Breast epithelium (tissue), 4 donors: ENCODE data around the gene SLC22A3. TPM values are rescaled to one million over a fixed set of nuclear protein-coding genes. Genes with fewer than 3 reads are reported as not detected.

Source experiments
- DNase-seq, 2 donors: peaks; one replicate each; pipeline ENCODE4 v3.0.0-alpha.2; 2019; ENCODE audit warnings: low spot score in 2 of 2
- H3K27ac ChIP-seq, 2 donors: fragments of 200-600 bp; sonication (generic) in 1 of 2; one replicate each; pipeline ENCODE4 v1.5.1; 2016 to 2019; ENCODE audit warnings: mild to moderate bottlenecking in 1 of 2
- H3K27me3 ChIP-seq, 2 donors: fragments of 200-600 bp; sonication (generic) in 1 of 2; one replicate each; pipeline versions ENCODE4 v1.5.1 to v1.6.0; 2017 to 2019; ENCODE audit warnings: control low read depth in 1 of 2, mild to moderate bottlenecking in 1 of 2
- H3K36me3 ChIP-seq: fragments of 200-600 bp; one replicate; pipeline ENCODE4 v1.5.1; 2019
- H3K4me1 ChIP-seq, 2 donors: fragments of 200-600 bp; sonication (generic); one replicate each; pipeline ENCODE4 v1.5.1; 2016 to 2019; ENCODE audit warnings: control low read depth in 1 of 2
- H3K4me3 ChIP-seq, 3 donors: fragments of 200-600 bp; sonication (generic); 1 replicate in 2 of 3; 2 replicates in 1 of 3; pipeline ENCODE4 v1.5.1; 2016 to 2019; ENCODE audit warnings: mild to moderate bottlenecking in 3 of 3, moderate library complexity in 2 of 3
- H3K9me3 ChIP-seq, 2 donors: fragments of 200-600 bp; sonication (generic) in 1 of 2; one replicate each; pipeline ENCODE4 v1.5.1; 2016 to 2019; ENCODE audit warnings: control low read depth in 1 of 2
- POLR2A ChIP-seq: fragments of 450-650 bp; IDR thresholded peaks from one replicate; pipeline ENCODE4 v1.6.1; 2016; ENCODE audit warnings: antibody characterized with exemption, mild to moderate bottlenecking, moderate library complexity
- POLR2AphosphoS5 ChIP-seq, 3 donors: sonication (generic); formaldehyde crosslinking; IDR thresholded peaks; one replicate each; pipeline ENCODE4 v1.6.1; 2017; ENCODE audit warnings: antibody characterized with exemption in 3 of 3
- intact Hi-C: fragments of 100-400 bp; cut with DNase I; formaldehyde crosslinking; loops from one replicate; pipeline ENCODE4 v1.15.1; 2023; ENCODE audit warnings: low total_unique reads
- total RNA-seq, 3 donors: library from RNA; depleted of rRNA; stranded (reverse); fragments of >200 nt; gene quantifications; one replicate each; pipeline ENCODE4 v1.1.0, GENCODE V29; 2016
- TF ChIP-seq, protein P1 (sequence below), 3 donors: fragments of 450-650 bp; IDR thresholded peaks; one replicate each; pipeline ENCODE4 v1.5.1; 2016 to 2017; ENCODE audit warnings: antibody characterized with exemption in 3 of 3, mild to moderate bottlenecking in 3 of 3, moderate library complexity in 3 of 3

SLC22A3 gene
- total RNA-seq, 3 donors from 2014 or later: 3.4 to 13.1 (median 5.9) TPM

GRCh38 chr6:160355001-160355400 is 6.8 kb downstream of the SLC22A3 start:
- H3K4me3 ChIP-seq: no peak overlapping the region
- intact Hi-C loops: no loop called here
- TF ChIP-seq, protein P1, sequence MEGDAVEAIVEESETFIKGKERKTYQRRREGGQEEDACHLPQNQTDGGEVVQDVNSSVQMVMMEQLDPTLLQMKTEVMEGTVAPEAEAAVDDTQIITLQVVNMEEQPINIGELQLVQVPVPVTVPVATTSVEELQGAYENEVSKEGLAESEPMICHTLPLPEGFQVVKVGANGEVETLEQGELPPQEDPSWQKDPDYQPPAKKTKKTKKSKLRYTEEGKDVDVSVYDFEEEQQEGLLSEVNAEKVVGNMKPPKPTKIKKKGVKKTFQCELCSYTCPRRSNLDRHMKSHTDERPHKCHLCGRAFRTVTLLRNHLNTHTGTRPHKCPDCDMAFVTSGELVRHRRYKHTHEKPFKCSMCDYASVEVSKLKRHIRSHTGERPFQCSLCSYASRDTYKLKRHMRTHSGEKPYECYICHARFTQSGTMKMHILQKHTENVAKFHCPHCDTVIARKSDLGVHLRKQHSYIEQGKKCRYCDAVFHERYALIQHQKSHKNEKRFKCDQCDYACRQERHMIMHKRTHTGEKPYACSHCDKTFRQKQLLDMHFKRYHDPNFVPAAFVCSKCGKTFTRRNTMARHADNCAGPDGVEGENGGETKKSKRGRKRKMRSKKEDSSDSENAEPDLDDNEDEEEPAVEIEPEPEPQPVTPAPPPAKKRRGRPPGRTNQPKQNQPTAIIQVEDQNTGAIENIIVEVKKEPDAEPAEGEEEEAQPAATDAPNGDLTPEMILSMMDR (IDR thresholded peaks at IDR 0.05): no peak
- TF ChIP-seq POLR2A (no peak), POLR2AphosphoS5 (IDR thresholded peaks at IDR 0.05) (no peak)
- no peak overlapping the region for H3K27ac ChIP-seq
- H3K36me3 ChIP-seq: no peaks in the 10 kb centered on the region
- no peak for DNase-seq
- H3K27me3 ChIP-seq: peaks cover 0 to 6% of the 10 kb centered on the region in 2 donors
- H3K9me3 ChIP-seq: no peaks in the 10 kb centered on the region
- H3K4me1 ChIP-seq: no peaks in the 10 kb centered on the region

GRCh38 chr6:160356074-160356744 is 8.0 kb downstream of the SLC22A3 start:
- no peak for TF ChIP-seq POLR2AphosphoS5 (IDR thresholded peaks at IDR 0.05)
- TF ChIP-seq POLR2A: no peak
- Histone ChIP-seq H3K27ac (no peak overlapping the region), H3K4me1 (no peaks in the 10 kb centered on the region), H3K4me3 (no peak overlapping the region), H3K27me3 (no peaks in the 10 kb centered on the region), H3K36me3 (no peaks in the 10 kb centered on the region), H3K9me3 (no peaks in the 10 kb centered on the region)
- no peak for DNase-seq
- intact Hi-C loops: no loop called here

DNA sequence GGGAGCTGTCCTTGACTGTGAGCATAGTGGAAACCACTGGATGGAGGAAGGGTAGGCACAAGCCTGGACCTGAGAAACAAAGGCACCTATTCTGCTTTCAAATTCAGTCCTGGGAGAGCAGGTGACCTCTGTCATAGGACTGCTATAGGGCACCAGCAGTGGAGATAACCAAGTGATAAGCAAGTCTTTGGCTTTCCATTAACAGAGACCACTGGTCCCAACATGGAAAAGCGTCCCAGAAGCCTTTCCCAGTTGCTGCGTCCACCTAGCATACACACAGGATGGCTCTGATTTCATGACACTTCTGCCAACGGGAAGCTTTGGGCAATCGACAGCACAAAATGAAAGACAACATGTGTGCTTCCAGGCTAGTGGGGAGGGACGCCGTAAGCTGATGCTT is 8.9 kb downstream of the SLC22A3 start:
- no peak for TF ChIP-seq POLR2A
- no peaks in the 10 kb centered on the region for H3K27me3 ChIP-seq
- intact Hi-C loops: no loop called here
- DNase-seq: no peak
- no peak overlapping the region for H3K4me3 ChIP-seq
- no peaks in the 10 kb centered on the region for H3K4me1 ChIP-seq
- H3K9me3 ChIP-seq: no peaks in the 10 kb centered on the region
- H3K27ac ChIP-seq: no peak overlapping the region
- H3K36me3 ChIP-seq: no peaks in the 10 kb centered on the region

GRCh38 chr6:160358225-160359119 is 10.3 kb downstream of the SLC22A3 start:
- Histone ChIP-seq H3K4me3 (no peak overlapping the region), H3K9me3 (no peaks in the 10 kb centered on the region), H3K36me3 (no peaks in the 10 kb centered on the region), H3K27ac (no peak overlapping the region), H3K4me1 (no peaks in the 10 kb centered on the region), H3K27me3 (no peaks in the 10 kb centered on the region)
- TF ChIP-seq, protein P1 (IDR thresholded peaks at IDR 0.05): no peak
- TF ChIP-seq POLR2AphosphoS5 (IDR thresholded peaks at IDR 0.05) (no peak), POLR2A (no peak)
- intact Hi-C loops: no loop called here
- DNase-seq: no peak

- Histone ChIP-seq H3K36me3 (no peaks in the 10 kb centered on the region), H3K27me3 (no peaks in the 10 kb centered on the region), H3K4me1 (no peaks in the 10 kb centered on the region), H3K27ac (no peak overlapping the region), H3K4me3 (no peak overlapping the region), H3K9me3 (no peaks in the 10 kb centered on the region)
- intact Hi-C loops: no loop called here
- DNase-seq: no peak
- TF ChIP-seq POLR2A: no peak
- no peak for TF ChIP-seq POLR2AphosphoS5 (IDR thresholded peaks at IDR 0.05)
- TF ChIP-seq, protein P1 (IDR thresholded peaks at IDR 0.05): no peak
Measured at GRCh38 chr6:160360955-160361354, 12.8 kb downstream of the SLC22A3 start.

DNA sequence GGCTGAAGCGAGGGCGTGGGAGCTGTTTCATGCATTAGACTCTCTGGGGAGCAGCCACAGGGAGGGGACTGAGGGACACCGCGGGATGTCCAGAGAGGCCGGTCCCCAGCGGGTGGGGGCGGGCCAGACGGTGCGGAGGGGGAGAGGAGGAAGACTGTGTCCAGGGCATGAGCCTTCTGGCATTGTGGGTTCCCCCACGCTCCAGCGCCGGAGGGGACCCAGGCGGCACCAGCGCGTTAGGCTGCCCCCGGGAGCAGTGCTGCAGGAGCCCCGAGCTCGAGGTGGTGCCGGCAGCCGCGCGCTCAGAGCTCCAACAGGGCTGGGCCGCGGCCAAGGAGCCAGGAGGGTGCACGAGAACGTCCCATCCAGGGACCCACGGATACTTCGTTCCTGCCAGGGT is 14.4 kb downstream of the SLC22A3 start:
- Histone ChIP-seq H3K4me3 (no peak overlapping the region), H3K27ac (no peak overlapping the region), H3K4me1 (no peaks in the 10 kb centered on the region), H3K9me3 (no peaks in the 10 kb centered on the region), H3K27me3 (no peaks in the 10 kb centered on the region), H3K36me3 (no peaks in the 10 kb centered on the region)
- intact Hi-C loops: no loop called here
- no peak for DNase-seq
- TF ChIP-seq POLR2AphosphoS5 (IDR thresholded peaks at IDR 0.05): no peak
